ENCODE data around the gene TFRC. TPM values are rescaled to one million over a fixed set of nuclear protein-coding genes. Genes with fewer than 3 reads are reported as not detected.
"Not testable (repeated sequence)": the region's sequence is repeated elsewhere in the genome, so short reads cannot be mapped to it uniquely, and the experiment has no call there.

The TFRC gene
- total and polyA plus RNA-seq, 4 experiments from 2014 or later: 21.7 to 73.1 (median 50.7) TPM

DNA sequence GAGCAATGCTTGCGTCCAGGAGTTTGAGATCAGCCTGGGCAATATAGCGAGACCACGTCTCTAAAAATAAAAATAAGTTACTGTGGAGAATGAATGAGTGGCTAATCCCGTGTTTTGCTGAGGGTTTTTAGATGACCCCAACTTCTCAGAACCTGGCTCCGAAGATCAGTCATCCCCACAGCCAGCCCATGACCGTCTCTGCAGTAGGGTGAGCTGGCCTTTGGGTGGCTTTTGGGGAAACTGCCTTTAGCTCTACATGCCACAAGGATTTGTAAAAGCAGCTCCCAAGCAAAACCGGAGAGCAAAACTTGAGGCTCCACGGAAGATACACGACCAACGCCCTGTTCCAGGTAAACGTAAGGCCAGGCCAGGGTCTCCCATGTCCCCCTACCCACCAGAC lies 39.2 kb upstream of the TFRC start:
- peaks cover 15 to 34% (median 24%) of the 10 kb centered on the region in 4 donors for H3K4me1 Mint-ChIP-seq
- H3K27ac ChIP-seq (ENCODE audit: low read depth, low read length): no peak overlapping the region
- H3K27me3 ChIP-seq (ENCODE audit: insufficient read depth, low read length): no peaks in the 10 kb centered on the region
- H3K4me3 Mint-ChIP-seq: peak overlapping the region in 1 of 8 donors; percentile 7
- H3K4me3 ChIP-seq (ENCODE audit: low read length in 2 of 2): no peak overlapping the region
- ChIA-PET CTCF (ENCODE audit: partially characterized antibody) (interaction anchor here (1.0 to 1.2 kb wide), 2 partner anchors 42 to 48 kb away, joined by 3 read pairs; no protein-coding TSS in a partner anchor), POLR2A (ENCODE audit: partially characterized antibody) (interaction anchor here (2.1 kb wide), 1 partner anchor 58 kb away, joined by 4 read pairs; no protein-coding TSS in a partner anchor)
- no peaks in the 10 kb centered on the region for H3K9me3 ChIP-seq (ENCODE audit: control insufficient read depth in 1 of 2, low read length in 2 of 2)
- H3K9me3 Mint-ChIP-seq: no peaks in the 10 kb centered on the region
- H3K27me3 Mint-ChIP-seq: no peaks in the 10 kb centered on the region
- H3K36me3 ChIP-seq (ENCODE audit: insufficient read depth, low read length): no peaks in the 10 kb centered on the region
- H3K4me1 ChIP-seq (ENCODE audit: insufficient read depth, low read length): peaks cover 25% of the 10 kb centered on the region
- H3K36me3 Mint-ChIP-seq: no peaks in the 10 kb centered on the region
- intact Hi-C loops (cut with micrococcal nuclease): no loop called here
- DNase-seq: no peak
- H3K27ac Mint-ChIP-seq: peak overlapping the region in 1 of 7 donors; percentile 36

DNA sequence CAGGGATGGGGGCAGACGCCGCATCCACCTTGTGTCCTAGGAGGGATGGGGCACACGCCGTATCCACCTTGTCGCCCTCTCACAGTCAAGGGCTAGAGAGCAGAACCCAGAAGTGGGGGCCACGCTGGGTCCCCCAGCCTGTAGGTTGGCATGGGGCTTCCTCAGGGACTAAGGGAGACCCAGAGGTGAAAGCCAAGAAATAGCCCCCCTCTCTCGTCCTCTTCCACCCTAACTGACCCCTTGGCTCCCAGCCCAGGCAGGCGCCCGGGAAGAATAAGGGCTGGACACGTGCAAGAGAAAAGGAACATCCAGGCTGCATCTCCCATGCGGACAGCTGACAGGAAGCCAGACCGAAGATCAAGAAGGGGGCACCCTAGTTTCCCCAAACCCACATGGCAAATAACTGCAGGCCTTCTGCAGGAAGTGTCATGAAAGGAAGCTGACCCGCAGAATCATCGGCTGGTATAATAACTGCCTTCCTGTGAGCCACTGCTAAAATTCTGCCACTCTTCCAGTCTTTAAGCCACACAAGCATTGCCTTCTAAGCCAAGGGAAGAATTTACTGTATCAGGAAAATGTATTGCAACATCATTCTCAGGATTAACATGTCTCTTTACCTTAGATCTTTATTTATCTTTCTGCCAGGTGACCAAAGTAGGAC lies 38.5 kb upstream of the TFRC start:
- no peak overlapping the region for H3K27ac ChIP-seq (ENCODE audit: low read depth, low read length)
- peaks cover 15 to 34% (median 24%) of the 10 kb centered on the region in 4 donors for H3K4me1 Mint-ChIP-seq
- ChIA-PET CTCF (ENCODE audit: partially characterized antibody) (interaction anchor here (1.0 to 1.2 kb wide), 2 partner anchors 41 to 47 kb away, joined by 3 read pairs; no protein-coding TSS in a partner anchor), POLR2A (ENCODE audit: partially characterized antibody) (interaction anchor here (2.1 kb wide), 1 partner anchor 59 kb away, joined by 4 read pairs; no protein-coding TSS in a partner anchor)
- H3K4me3 ChIP-seq (ENCODE audit: low read length in 2 of 2): no peak overlapping the region
- intact Hi-C loops (cut with micrococcal nuclease): no loop called here
- no peak for DNase-seq
- peak overlapping the region in 4 of 8 donors; percentile 42 to 48 (median 45) for H3K4me3 Mint-ChIP-seq
- H3K36me3 ChIP-seq (ENCODE audit: insufficient read depth, low read length): no peaks in the 10 kb centered on the region
- H3K36me3 Mint-ChIP-seq: no peaks in the 10 kb centered on the region
- no peaks in the 10 kb centered on the region for H3K9me3 Mint-ChIP-seq
- no peaks in the 10 kb centered on the region for H3K9me3 ChIP-seq (ENCODE audit: control insufficient read depth in 1 of 2, low read length in 2 of 2)
- H3K4me1 ChIP-seq (ENCODE audit: insufficient read depth, low read length): peaks cover 29% of the 10 kb centered on the region
- no peaks in the 10 kb centered on the region for H3K27me3 ChIP-seq (ENCODE audit: insufficient read depth, low read length)
- peak overlapping the region in 1 of 7 donors; percentile 63 for H3K27ac Mint-ChIP-seq
- no peaks in the 10 kb centered on the region for H3K27me3 Mint-ChIP-seq

- no peaks in the 10 kb centered on the region for H3K27me3 ChIP-seq (ENCODE audit: insufficient read depth, low read length)
- Mint-ChIP-seq H3K9me3 (no peaks in the 10 kb centered on the region), H3K27me3 (no peaks in the 10 kb centered on the region), H3K27ac (no peak overlapping the region), H3K36me3 (no peaks in the 10 kb centered on the region), H3K4me1 (peaks cover 12 to 29% (median 21%) of the 10 kb centered on the region in 4 donors), H3K4me3 (no peak overlapping the region)
- no peak for DNase-seq
- H3K4me3 ChIP-seq (ENCODE audit: low read length in 2 of 2): no peak overlapping the region
- no peaks in the 10 kb centered on the region for H3K9me3 ChIP-seq (ENCODE audit: control insufficient read depth in 1 of 2, low read length in 2 of 2)
- intact Hi-C loops (cut with micrococcal nuclease): no loop called here
- POLR2A ChIA-PET (ENCODE audit: partially characterized antibody): no interaction called here
- no peak overlapping the region for H3K27ac ChIP-seq (ENCODE audit: low read depth, low read length)
- CTCF ChIA-PET (ENCODE audit: partially characterized antibody): interaction anchor here (1.1 kb wide), 1 partner anchor 10 kb away, joined by 5 read pairs; no protein-coding TSS in a partner anchor
- H3K36me3 ChIP-seq (ENCODE audit: insufficient read depth, low read length): no peaks in the 10 kb centered on the region
- H3K4me1 ChIP-seq (ENCODE audit: insufficient read depth, low read length): peaks cover 29% of the 10 kb centered on the region
Measured at GRCh38 chr3:196117809-196118208, 35.9 kb upstream of the TFRC start.

GRCh38 chr3:196115678-196116083 lies 33.8 kb upstream of the TFRC start:
- CTCF ChIA-PET (ENCODE audit: partially characterized antibody): no interaction called here
- POLR2A ChIA-PET (ENCODE audit: partially characterized antibody): no interaction called here

GRCh38 chr3:196111939-196112386 lies 30.1 kb upstream of the TFRC start:
- H3K36me3 Mint-ChIP-seq: no peaks in the 10 kb centered on the region
- DNase-seq: peak in 3 of 5 donors; percentile 24 to 44 (median 25)
- peak overlapping the region in 4 of 7 donors; percentile 50 to 85 (median 74) for H3K27ac Mint-ChIP-seq
- H3K27me3 Mint-ChIP-seq: no peaks in the 10 kb centered on the region
- no peaks in the 10 kb centered on the region for H3K9me3 ChIP-seq (ENCODE audit: control insufficient read depth in 1 of 2, low read length in 2 of 2)
- H3K4me1 Mint-ChIP-seq: peaks cover 2 to 11% (median 5%) of the 10 kb centered on the region in 4 donors
- H3K4me3 Mint-ChIP-seq: peak overlapping the region in 3 of 8 donors; percentile 2 to 46 (median 22)
- intact Hi-C loops (cut with micrococcal nuclease): no loop called here
- peaks cover 11% of the 10 kb centered on the region for H3K4me1 ChIP-seq (ENCODE audit: insufficient read depth, low read length)
- CTCF ChIA-PET (ENCODE audit: partially characterized antibody): interaction anchor here (0.6 to 1.6 kb wide), 6 partner anchors 10 to 85 kb away, joined by 3 to 7 read pairs (median 4); no protein-coding TSS in a partner anchor
- no peak overlapping the region for H3K4me3 ChIP-seq (ENCODE audit: low read length in 2 of 2)
- no peaks in the 10 kb centered on the region for H3K36me3 ChIP-seq (ENCODE audit: insufficient read depth, low read length)
- no peaks in the 10 kb centered on the region for H3K9me3 Mint-ChIP-seq
- H3K27me3 ChIP-seq (ENCODE audit: insufficient read depth, low read length): no peaks in the 10 kb centered on the region
- no peak overlapping the region for H3K27ac ChIP-seq (ENCODE audit: low read depth, low read length)
- POLR2A ChIA-PET (ENCODE audit: partially characterized antibody): interaction anchor here (0.8 to 1.1 kb wide), 2 partner anchors 38 to 68 kb away, joined by 3 read pairs; no protein-coding TSS in a partner anchor

More at GRCh38 chr3:196115678-196116083, 33.8 kb upstream of the TFRC start:
- H3K4me3 ChIP-seq (ENCODE audit: low read length in 2 of 2): no peak overlapping the region
- DNase-seq: no peak
- no peaks in the 10 kb centered on the region for H3K36me3 ChIP-seq (ENCODE audit: insufficient read depth, low read length)
- peaks cover 19% of the 10 kb centered on the region for H3K4me1 ChIP-seq (ENCODE audit: insufficient read depth, low read length)
- H3K4me3 Mint-ChIP-seq: no peak overlapping the region
- H3K9me3 Mint-ChIP-seq: no peaks in the 10 kb centered on the region
- intact Hi-C loops (cut with micrococcal nuclease): no loop called here
- no peaks in the 10 kb centered on the region for H3K27me3 Mint-ChIP-seq
- no peak overlapping the region for H3K27ac ChIP-seq (ENCODE audit: low read depth, low read length)
- H3K27ac Mint-ChIP-seq: no peak overlapping the region
- H3K36me3 Mint-ChIP-seq: no peaks in the 10 kb centered on the region
- H3K4me1 Mint-ChIP-seq: peaks cover 6 to 19% (median 12%) of the 10 kb centered on the region in 4 donors
- no peaks in the 10 kb centered on the region for H3K9me3 ChIP-seq (ENCODE audit: control insufficient read depth in 1 of 2, low read length in 2 of 2)
- no peaks in the 10 kb centered on the region for H3K27me3 ChIP-seq (ENCODE audit: insufficient read depth, low read length)

DNA sequence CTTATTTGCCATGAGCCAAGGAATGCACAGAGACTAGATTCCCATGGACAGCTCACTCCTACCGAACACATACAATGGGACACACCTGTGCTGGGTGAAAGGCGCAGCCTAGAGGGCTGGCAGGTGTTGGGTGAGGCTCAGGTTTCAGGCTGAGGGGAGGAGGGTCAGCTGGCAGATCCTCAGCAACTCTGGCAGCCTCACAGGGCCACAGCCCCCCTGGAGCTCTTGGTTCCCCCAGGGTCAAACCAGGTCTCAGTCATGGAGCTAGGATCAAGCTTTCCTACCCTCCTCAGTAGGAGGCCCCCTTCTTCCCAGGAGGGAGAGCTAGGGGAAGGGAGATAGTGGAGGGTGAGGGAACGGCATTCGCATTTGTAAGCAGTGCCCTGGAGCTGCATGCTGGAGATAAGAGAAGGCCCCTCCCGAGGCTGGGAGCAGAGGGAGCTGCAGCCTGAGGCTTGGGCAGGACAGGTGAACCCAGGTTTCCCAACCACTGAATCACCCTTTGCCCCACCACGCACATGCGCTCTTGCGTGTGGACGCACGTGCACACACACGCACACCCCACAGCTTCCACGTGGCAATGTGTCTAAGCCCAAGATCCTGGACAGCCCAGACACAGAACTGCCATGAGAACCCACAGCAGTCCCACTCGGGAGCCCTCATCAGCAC lies 26.3 kb upstream of the TFRC start:
- no peaks in the 10 kb centered on the region for H3K36me3 Mint-ChIP-seq
- Histone ChIP-seq H3K4me3 (ENCODE audit: low read length in 2 of 2) (no peak overlapping the region), H3K9me3 (ENCODE audit: control insufficient read depth in 1 of 2, low read length in 2 of 2) (no peaks in the 10 kb centered on the region), H3K27me3 (ENCODE audit: insufficient read depth, low read length) (no peaks in the 10 kb centered on the region), H3K27ac (ENCODE audit: low read depth, low read length) (no peak overlapping the region), H3K36me3 (ENCODE audit: insufficient read depth, low read length) (no peaks in the 10 kb centered on the region), H3K4me1 (ENCODE audit: insufficient read depth, low read length) (peaks cover 8% of the 10 kb centered on the region)
- H3K9me3 Mint-ChIP-seq: no peaks in the 10 kb centered on the region
- no peak for DNase-seq
- CTCF ChIA-PET (ENCODE audit: partially characterized antibody): interaction anchor here (1.0 kb wide), 1 partner anchor 34 kb away, joined by 3 read pairs; no protein-coding TSS in a partner anchor
- H3K4me3 Mint-ChIP-seq: peak overlapping the region in 1 of 8 donors; percentile 31
- intact Hi-C loops (cut with micrococcal nuclease): no loop called here
- H3K27ac Mint-ChIP-seq: no peak overlapping the region
- peaks cover 4 to 27% (median 14%) of the 10 kb centered on the region in 4 donors for H3K4me1 Mint-ChIP-seq
- no peaks in the 10 kb centered on the region for H3K27me3 Mint-ChIP-seq
- POLR2A ChIA-PET (ENCODE audit: partially characterized antibody): no interaction called here

DNA sequence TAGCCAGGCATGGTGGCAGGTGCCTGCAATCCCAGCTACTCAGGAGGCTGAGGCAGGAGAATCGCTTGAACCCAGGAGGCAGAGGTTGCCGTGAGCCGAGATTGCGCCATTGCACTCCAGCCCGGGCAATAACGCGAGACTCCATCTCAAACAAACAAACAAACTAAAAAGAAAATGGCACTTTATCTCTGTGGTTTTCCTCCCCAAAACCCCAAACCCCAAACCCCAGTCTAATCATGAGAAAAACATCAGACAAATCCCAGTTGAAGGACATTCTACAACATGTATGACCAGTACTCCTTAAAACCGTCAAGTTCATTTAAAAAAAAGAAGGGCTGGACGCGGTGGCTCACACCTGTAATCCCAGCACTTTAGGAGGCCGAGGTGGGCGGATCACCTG lies 22.8 kb upstream of the TFRC start:
- peak overlapping the region in 1 of 7 donors; percentile 25 for H3K27ac Mint-ChIP-seq
- CTCF ChIA-PET (ENCODE audit: partially characterized antibody): interaction anchor here (2.0 kb wide), 1 partner anchor 12 kb away, joined by 5 read pairs; no protein-coding TSS in a partner anchor

More for the DNA sequence above, 22.8 kb upstream of the TFRC start:
- H3K4me3 ChIP-seq (ENCODE audit: low read length in 2 of 2); POLR2A ChIA-PET (ENCODE audit: partially characterized antibody); H3K27me3 ChIP-seq (ENCODE audit: insufficient read depth, low read length); H3K27me3 Mint-ChIP-seq; H3K36me3 Mint-ChIP-seq; H3K36me3 ChIP-seq (ENCODE audit: insufficient read depth, low read length); intact Hi-C loops (cut with micrococcal nuclease); H3K9me3 ChIP-seq (ENCODE audit: control insufficient read depth in 1 of 2, low read length in 2 of 2); H3K9me3 Mint-ChIP-seq; H3K27ac ChIP-seq (ENCODE audit: low read depth, low read length): not testable (repeated sequence)
- Mint-ChIP-seq H3K4me1 (peaks cover 2 to 20% (median 9%) of the 10 kb centered on the region in 4 donors), H3K4me3 (peak overlapping the region in 4 of 8 donors; percentile 13 to 46 (median 30))
- peak in 1 of 5 donors; percentile 14 for DNase-seq
- H3K4me1 ChIP-seq (ENCODE audit: insufficient read depth, low read length): peaks cover 13% of the 10 kb centered on the region
